ENCODE data around the gene CRB1.
"Not testable (repeated sequence)": the region's sequence is repeated elsewhere in the genome, so short reads cannot be mapped to it uniquely, and the experiment has no call there.

Gene CRB1

DNA sequence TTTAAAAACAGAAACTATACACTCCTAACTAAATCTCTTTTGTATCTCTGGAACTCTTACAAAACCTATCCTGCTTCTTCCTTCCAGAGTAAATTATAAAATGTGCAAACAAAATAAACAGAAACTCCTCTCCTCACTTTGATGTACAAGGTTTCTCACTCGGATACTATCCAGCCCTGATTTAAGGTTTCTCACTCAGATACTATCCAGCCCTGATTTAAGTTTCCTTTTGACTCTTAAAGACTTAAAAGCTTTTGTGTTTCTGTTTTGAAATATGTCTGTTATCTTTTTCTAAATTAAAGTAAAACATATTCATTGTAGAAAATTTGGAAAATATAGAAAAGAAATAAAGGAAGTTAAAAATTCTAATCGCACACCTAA, 132.5 kb downstream of the CRB1 start:
- CTCF ChIA-PET = interaction anchor here (0.9 to 2.5 kb wide), 15 partner anchors 8 to 702 kb away, joined by 3 to 14 read pairs (median 4); no protein-coding TSS in a partner anchor
- POLR2A ChIA-PET = no interaction called here
- TF ChIP-seq, protein P1, sequence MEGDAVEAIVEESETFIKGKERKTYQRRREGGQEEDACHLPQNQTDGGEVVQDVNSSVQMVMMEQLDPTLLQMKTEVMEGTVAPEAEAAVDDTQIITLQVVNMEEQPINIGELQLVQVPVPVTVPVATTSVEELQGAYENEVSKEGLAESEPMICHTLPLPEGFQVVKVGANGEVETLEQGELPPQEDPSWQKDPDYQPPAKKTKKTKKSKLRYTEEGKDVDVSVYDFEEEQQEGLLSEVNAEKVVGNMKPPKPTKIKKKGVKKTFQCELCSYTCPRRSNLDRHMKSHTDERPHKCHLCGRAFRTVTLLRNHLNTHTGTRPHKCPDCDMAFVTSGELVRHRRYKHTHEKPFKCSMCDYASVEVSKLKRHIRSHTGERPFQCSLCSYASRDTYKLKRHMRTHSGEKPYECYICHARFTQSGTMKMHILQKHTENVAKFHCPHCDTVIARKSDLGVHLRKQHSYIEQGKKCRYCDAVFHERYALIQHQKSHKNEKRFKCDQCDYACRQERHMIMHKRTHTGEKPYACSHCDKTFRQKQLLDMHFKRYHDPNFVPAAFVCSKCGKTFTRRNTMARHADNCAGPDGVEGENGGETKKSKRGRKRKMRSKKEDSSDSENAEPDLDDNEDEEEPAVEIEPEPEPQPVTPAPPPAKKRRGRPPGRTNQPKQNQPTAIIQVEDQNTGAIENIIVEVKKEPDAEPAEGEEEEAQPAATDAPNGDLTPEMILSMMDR (IDR thresholded peaks at IDR 0.05; ENCODE audit: control extremely low read depth, extremely low read depth, low read depth, missing control alignments) = no peak
- DNase-seq (ENCODE audit: extremely low spot score) = no peak

DNA sequence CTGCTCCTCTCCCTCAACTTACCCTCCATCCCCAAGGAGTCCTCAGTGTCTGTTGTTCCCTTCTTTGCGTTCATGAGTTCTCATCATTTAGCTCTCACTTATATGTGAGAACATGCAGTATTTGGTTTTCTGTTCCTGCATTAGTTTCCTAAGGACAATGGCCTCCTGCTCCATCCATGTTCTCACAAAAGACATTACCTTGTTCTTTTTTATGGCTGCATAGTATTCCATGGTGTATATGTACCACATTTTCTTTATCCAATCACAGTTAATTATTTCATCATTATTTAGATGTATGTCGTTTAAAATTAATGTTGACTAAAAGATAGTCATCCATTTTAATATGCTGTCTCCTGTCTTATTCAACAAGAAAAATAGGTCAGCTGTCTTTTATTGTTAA, 134.1 kb downstream of the CRB1 start:
- ChIA-PET POLR2A (no interaction called here), CTCF (interaction anchor here (1.4 kb wide), 1 partner anchor 9 kb away, joined by 3 read pairs; no protein-coding TSS in a partner anchor)
- DNase-seq (ENCODE audit: extremely low spot score) = no peak
- TF ChIP-seq, protein P1 (IDR thresholded peaks at IDR 0.05; ENCODE audit: control extremely low read depth, extremely low read depth, low read depth, missing control alignments) = no peak

DNA sequence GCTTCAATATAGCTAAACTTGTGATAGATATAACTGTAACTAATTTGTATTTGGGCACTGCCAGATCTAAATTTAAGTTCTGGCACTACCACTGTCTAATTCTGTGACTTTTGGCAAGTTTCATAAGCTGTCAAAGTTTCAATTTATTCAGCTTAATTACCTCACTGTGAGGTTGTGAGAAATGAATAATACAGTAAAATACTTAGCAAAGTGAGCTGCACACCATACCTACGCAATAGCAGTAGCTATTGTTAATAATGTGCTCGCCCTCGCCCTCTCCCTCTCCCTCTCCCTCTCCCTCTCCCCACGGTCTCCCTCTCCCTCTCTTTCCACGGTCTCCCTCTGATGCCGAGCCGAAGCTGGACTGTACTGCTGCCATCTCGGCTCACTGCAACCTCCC, 136.7 kb downstream of the CRB1 start:
- DNase-seq (ENCODE audit: extremely low spot score); CTCF ChIA-PET; POLR2A ChIA-PET: not testable (repeated sequence)

DNA sequence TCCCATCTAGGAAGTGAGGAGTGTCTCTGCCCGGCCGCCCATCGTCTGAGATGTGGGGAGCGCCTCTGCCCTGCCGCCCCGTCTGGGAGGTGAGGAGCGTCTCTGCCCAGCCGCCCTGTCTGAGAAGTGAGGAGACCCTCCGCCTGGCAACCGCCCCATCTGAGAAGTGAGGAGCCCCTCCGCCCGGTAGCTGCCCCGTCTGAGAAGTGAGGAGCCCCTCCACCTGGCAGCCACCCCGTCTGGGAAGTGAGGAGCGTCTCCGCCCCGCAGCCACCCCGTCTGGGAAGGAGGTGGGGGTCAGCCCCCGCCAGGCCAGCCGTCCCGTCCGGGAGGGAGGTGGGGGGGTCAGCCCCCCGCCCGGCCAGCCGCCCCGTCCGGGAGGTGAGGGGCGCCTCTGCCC, 137.6 kb downstream of the CRB1 start:
- DNase-seq (ENCODE audit: extremely low spot score); POLR2A ChIA-PET; CTCF ChIA-PET: not testable (repeated sequence)

DNA sequence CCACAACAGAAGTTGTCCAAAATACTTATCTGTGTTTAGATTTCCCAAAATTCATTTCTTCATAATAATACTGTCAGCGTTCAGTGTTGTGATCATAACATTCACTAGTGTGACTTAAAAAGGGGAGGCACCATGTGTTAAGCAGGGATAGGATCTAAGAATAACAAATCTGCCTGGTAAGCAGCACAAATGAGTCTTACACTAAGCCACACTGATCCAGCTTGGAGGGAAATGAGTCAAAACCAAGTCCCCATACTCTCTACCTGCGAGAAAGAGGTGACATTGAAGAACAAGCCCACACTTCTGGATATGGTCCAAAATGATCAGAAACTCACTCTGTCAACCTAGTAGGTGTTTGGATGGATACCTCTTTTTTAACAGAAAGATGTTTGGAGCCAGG, 145.5 kb downstream of the CRB1 start:
- DNase-seq (ENCODE audit: extremely low spot score) = no peak
- CTCF ChIA-PET = no interaction called here
- POLR2A ChIA-PET = no interaction called here
- TF ChIP-seq, protein P1 (IDR thresholded peaks at IDR 0.05; ENCODE audit: control extremely low read depth, extremely low read depth, low read depth, missing control alignments) = no peak

DNA sequence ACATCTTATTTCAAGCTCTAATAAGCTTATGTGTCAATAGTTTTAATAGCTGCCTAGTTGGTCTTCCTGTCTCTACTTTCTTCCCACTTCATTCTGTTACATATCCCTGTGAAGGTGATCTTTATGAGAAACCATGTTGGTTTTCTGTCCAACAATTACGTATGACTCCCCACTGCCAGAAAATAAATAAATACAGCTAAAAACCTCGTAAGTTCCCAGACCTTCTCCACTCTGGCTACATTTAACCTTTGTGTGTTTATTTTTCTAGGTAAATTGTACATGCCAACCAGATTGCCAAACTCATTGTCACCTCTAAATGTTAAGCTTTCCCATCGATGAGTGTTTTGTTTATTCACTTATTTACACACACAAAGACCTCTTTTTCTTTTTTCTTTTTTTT, 147.2 kb downstream of the CRB1 start:
- no peak for DNase-seq (ENCODE audit: extremely low spot score)
- POLR2A ChIA-PET = no interaction called here
- TF ChIP-seq, protein P1 (IDR thresholded peaks at IDR 0.05; ENCODE audit: control extremely low read depth, extremely low read depth, low read depth, missing control alignments) = no peak
- CTCF ChIA-PET = interaction anchor here (1.3 to 1.6 kb wide), 2 partner anchors 10 to 15 kb away, joined by 3 read pairs; no protein-coding TSS in a partner anchor

DNA sequence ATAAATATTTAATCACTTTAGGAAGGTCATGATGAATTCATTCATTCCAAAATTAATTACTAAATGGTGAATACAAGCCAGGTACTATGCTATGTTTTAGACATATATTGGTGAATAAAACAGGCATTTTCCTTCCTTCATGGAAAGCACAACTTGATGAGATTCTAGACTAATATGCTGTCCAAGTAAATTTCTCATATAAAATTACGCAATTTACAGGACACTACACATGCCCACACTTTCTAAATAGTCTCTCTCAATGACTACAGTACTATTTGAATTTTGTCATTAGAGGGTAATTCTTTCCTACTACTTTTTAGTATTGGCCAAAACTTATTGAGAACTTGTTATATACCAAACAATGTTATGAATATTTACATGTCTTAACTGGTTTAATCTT, 150.6 kb downstream of the CRB1 start:
- ChIA-PET POLR2A (no interaction called here), CTCF (no interaction called here)
- DNase-seq (ENCODE audit: extremely low spot score) = no peak
- TF ChIP-seq, protein P1 (IDR thresholded peaks at IDR 0.05; ENCODE audit: control extremely low read depth, extremely low read depth, low read depth, missing control alignments) = no peak

DNA sequence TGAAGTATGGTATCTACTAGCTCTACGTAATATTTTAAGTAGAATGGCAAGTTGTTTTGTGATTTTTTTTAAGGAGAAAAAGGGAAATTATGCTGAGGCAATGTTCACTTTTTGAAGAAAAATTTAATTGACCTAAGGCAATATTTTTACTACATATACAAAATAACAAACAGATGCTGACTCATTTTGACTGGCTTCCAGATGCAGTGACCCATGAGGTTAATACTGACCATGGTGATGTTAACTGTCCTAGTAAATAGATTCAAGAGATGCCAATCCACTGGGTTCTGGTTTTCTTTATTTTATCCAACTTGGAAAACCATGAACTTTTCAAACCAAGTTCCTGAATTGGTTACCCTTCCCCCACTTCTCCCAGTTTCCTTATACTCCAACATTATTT, 154.9 kb downstream of the CRB1 start:
- CTCF ChIA-PET = no interaction called here
- POLR2A ChIA-PET = no interaction called here
- TF ChIP-seq, protein P1 (IDR thresholded peaks at IDR 0.05; ENCODE audit: control extremely low read depth, extremely low read depth, low read depth, missing control alignments) = no peak
- DNase-seq (ENCODE audit: extremely low spot score) = no peak
